NK-92 treated with Interleukin-12 subunit alpha and Interleukin-12 subunit beta, amount 100 ng/mL, for 24 hours (cell line): Measurements from ENCODE around the gene ADGRV1.

Experiments
- DNase-seq: peaks from one replicate; lab custom pipeline; 2025; lab: John Stamatoyannopoulos, UW

ADGRV1 gene

GRCh38 chr5:91111473-91112238, 553.1 kb downstream of the ADGRV1 start:
- no peak for DNase-seq

GRCh38 chr5:91114658-91115057, 556.1 kb downstream of the ADGRV1 start:
- DNase-seq, result no peak

DNA sequence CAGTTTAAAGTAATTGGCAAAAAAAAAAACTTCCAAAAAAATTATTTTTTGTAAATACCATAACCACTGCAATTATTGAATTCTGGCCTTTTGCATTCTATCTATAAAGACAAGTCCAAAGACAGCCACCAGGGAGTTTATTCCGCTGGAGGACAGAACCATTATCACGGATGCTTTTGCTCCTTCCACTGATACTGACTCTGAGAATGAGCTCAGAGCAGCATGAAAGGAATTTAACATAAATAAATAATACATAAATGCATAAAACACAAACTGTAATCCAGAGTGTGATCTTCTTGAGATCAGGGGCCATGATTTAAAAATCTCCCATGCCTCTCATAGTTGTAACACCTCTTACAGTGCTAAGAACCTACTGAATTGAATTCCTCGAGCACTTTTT, 559.8 kb downstream of the ADGRV1 start:
- DNase-seq, result no peak

GRCh38 chr5:91118796-91119195, 560.2 kb downstream of the ADGRV1 start:
- no peak for DNase-seq

- no peak for DNase-seq
Measured at GRCh38 chr5:91119217-91119616, 560.6 kb downstream of the ADGRV1 start.

- DNase-seq, result no peak
Measured at GRCh38 chr5:91119981-91120850, 561.6 kb downstream of the ADGRV1 start.

DNA sequence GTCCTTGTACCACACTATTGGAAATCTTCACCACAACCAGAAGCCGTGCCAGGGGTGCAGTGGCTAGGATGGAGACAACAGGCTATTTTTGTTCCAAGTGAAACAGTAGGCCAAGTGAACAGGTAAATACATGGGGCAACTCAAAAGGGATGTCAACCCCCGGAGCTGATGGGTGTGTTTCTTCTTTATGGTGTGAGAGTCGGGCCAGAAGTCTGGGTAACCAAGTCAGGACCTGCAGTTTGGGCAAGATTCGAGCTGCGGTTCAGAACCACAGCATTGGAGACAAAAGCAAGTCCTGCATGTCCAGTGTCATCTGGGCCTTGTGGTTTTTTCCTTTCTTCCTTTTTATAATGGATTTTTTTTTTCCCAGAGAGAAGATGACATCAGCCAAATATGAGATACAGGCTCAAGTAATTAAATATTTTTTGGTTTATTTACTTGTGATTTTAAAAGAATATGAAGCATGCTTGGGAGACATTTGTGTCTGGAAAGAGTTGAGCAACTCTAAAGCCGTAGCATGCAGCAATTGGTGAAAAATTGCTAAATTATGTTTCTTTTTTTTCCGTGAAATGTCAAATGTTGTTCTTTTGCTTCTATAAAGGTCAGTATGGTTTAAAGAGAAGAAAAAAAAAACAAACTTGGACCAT, 562.9 kb downstream of the ADGRV1 start:
- DNase-seq, result no peak

- no peak for DNase-seq
Measured at GRCh38 chr5:91122651-91123050, 564.1 kb downstream of the ADGRV1 start.

- no peak for DNase-seq
Measured at GRCh38 chr5:91123291-91123690, 564.7 kb downstream of the ADGRV1 start.

- DNase-seq, result no peak
Measured at GRCh38 chr5:91123901-91124300, 565.3 kb downstream of the ADGRV1 start.

- no peak for DNase-seq
Measured at GRCh38 chr5:91125916-91126315, 567.3 kb downstream of the ADGRV1 start.

GRCh38 chr5:91126448-91126847, 567.9 kb downstream of the ADGRV1 start:
- no peak for DNase-seq

GRCh38 chr5:91126888-91127287, 568.3 kb downstream of the ADGRV1 start:
- no peak for DNase-seq

- DNase-seq, result no peak
Measured at GRCh38 chr5:91127456-91128081, 569.0 kb downstream of the ADGRV1 start.

GRCh38 chr5:91128604-91129003, 570.0 kb downstream of the ADGRV1 start:
- DNase-seq, result no peak

- no peak for DNase-seq
Measured at GRCh38 chr5:91129748-91130147, 571.2 kb downstream of the ADGRV1 start.

- DNase-seq, result no peak
Measured at GRCh38 chr5:91130759-91131158, 572.2 kb downstream of the ADGRV1 start.

DNA sequence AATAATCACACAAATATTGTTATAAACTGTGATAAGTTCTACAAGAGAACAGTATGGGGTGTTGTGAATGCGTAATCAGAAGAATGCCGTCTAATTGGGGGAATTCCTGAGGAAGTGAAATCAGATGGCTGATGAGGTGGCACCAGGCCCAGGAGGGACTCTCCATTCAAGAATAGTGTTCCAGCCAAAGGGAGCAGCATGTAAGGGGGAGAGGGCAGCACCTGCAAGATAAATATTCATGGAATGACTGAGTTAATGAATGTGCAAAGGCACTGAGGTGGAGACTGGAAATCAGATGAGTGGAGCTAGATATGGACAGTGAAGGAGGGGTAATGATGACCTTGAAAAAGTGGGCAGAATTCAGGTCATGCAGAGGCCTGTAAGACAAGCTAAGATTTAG, 574.0 kb downstream of the ADGRV1 start:
- no peak for DNase-seq

- no peak for DNase-seq
Measured at GRCh38 chr5:91133183-91133582, 574.6 kb downstream of the ADGRV1 start.

GRCh38 chr5:91135475-91136248, 577.1 kb downstream of the ADGRV1 start:
- DNase-seq, result no peak

DNA sequence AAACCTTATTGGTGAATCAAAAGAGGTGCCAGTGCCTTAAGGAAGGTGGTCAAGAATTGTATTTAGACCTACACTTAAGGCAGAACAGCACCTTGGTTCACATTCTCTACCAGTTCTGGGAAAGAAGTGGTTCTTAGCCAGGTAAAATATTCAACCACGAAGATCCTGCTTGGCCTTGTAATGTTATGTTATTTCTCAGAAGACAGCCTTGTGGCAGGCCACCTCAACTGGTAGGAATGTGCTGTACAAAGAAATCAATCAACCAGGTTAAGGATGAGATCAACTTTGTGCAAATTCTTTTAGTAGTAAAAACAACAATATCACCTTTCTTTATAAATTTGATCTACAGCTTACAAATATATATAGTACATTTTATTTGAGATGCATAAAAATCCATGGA, 577.7 kb downstream of the ADGRV1 start:
- DNase-seq, result no peak

- no peak for DNase-seq
Measured at GRCh38 chr5:91137647-91138046, 579.0 kb downstream of the ADGRV1 start.
